HG02763 (cell line): ENCODE results near the gene TRDMT1.
A peak's percentile ranks its signal among the peaks of the same experiment; 100 is the strongest.

Source experiments
- ATAC-seq: cut with Tn5 transposase; IDR thresholded peaks from one replicate; pipeline ENCODE4 v1.9.1; 2021; ENCODE audit warnings: mild to moderate bottlenecking, moderate library complexity; ENCODE audit not compliant: unreplicated experiment

The TRDMT1 gene

GRCh38 chr10:17231788-17232187 is 30.3 kb upstream of the TRDMT1 start:
- ATAC-seq = no peak

- peak; percentile 50 for ATAC-seq
Measured at GRCh38 chr10:17229967-17230682, 28.7 kb upstream of the TRDMT1 start.

GRCh38 chr10:17229717-17229966 is 28.2 kb upstream of the TRDMT1 start:
- no peak for ATAC-seq

- peak; percentile 22 for ATAC-seq
Measured at GRCh38 chr10:17229016-17229716, 27.7 kb upstream of the TRDMT1 start.

DNA sequence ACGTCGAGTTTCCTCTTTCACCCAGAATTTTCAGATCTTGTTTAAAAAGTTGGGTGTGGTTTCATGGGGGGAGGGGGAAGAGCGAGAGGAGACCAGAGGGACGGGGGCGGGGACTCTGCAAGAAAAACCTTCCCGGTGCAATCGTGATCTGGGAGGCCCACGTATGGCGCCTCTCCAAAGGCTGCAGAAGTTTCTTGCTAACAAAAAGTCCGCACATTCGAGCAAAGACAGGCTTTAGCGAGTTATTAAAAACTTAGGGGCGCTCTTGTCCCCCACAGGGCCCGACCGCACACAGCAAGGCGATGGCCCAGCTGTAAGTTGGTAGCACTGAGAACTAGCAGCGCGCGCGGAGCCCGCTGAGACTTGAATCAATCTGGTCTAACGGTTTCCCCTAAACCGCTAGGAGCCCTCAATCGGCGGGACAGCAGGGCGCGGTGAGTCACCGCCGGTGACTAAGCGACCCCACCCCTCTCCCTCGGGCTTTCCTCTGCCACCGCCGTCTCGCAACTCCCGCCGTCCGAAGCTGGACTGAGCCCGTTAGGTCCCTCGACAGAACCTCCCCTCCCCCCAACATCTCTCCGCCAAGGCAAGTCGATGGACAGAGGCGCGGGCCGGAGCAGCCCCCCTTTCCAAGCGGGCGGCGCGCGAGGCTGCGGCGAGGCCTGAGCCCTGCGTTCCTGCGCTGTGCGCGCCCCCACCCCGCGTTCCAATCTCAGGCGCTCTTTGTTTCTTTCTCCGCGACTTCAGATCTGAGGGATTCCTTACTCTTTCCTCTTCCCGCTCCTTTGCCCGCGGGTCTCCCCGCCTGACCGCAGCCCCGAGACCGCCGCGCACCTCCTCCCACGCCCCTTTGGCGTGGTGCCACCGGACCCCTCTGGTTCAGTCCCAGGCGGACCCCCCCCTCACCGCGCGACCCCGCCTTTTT is 26.9 kb upstream of the TRDMT1 start, which contains the start of gene VIM:
Gene VIM (plus strand): TSS at position 151 of the 925 bp plus-strand sequence. CDS start 1,182 bp downstream, outside the sequence.
- ATAC-seq = peak; percentile 33

- no peak for ATAC-seq
Measured at GRCh38 chr10:17227367-17228090, 26.1 kb upstream of the TRDMT1 start.

DNA sequence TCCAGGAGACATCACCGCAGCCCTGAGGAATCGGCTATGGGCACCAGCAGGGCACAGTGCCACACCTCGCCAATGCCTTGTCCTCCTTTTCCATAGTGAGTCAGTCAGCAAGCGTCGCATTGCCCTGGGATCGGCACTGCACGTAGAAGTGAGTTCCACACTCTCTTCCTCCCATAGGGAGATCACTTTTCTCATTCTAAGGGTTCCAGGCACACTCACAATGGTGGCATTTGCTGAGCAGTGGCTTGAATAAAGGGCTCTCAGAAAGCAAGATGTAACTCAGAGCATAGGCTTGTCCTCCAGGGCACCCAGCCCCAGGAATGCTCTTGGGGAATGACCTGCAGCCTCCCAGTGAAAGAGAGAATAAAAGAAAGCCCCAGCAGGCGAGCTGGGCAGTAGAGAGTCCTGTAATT is 25.4 kb upstream of the TRDMT1 start:
- ATAC-seq = no peak

GRCh38 chr10:17225808-17226207 is 24.3 kb upstream of the TRDMT1 start:
- ATAC-seq = no peak

- ATAC-seq = no peak
Measured at GRCh38 chr10:17222329-17222728, 20.9 kb upstream of the TRDMT1 start.

- ATAC-seq = no peak
Measured at GRCh38 chr10:17220652-17221100, 19.2 kb upstream of the TRDMT1 start.

DNA sequence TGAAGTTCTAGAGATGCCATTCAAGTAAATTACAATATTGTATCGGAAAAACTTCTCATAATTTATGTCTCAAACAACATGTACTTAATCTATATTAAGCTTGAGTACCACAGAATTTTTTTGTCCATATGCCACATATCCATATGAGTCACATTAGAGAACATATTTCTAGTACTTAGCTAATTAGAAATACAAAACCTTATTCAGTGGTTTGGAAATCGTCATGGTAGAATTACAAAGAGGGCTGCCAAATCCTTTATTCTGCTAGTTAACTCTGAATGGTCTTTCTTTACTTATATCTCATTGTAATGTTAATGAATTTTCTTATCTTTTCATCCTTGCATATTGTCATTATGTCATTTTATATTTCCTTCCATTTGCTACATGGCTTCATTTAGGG is 17.6 kb upstream of the TRDMT1 start:
- ATAC-seq = no peak

GRCh38 chr10:17217631-17218232 is 16.3 kb upstream of the TRDMT1 start:
- no peak for ATAC-seq

GRCh38 chr10:17216901-17217395 is 15.5 kb upstream of the TRDMT1 start:
- no peak for ATAC-seq

- ATAC-seq = peak; percentile 100
Measured at GRCh38 chr10:17216217-17216900, 14.9 kb upstream of the TRDMT1 start.

DNA sequence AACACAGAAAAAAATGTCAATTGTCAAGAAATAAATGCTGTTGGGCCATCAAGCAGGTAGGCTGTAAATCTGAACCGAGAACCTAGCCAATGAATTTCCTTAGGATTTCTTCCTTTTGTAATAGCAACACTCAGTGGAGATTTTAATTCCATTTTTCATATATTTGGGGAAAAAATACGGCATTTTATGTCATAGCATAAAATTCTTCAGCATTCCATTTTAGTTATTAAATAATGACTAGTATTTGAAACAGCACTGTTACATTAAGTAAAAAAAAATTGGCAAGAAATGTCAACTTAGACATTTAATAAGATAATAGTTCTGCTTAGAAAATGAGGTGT is 14.3 kb upstream of the TRDMT1 start:
- no peak for ATAC-seq

GRCh38 chr10:17214971-17215781 is 13.7 kb upstream of the TRDMT1 start:
- ATAC-seq = no peak

- ATAC-seq = no peak
Measured at GRCh38 chr10:17214526-17214925, 13.1 kb upstream of the TRDMT1 start.

- ATAC-seq = no peak
Measured at GRCh38 chr10:17213646-17214349, 12.3 kb upstream of the TRDMT1 start.
